A549 (cell line): ENCODE measurements around the gene ENO4. TPM values are rescaled to one million over a fixed set of nuclear protein-coding genes. Genes with fewer than 3 reads are reported as not detected.

Source experiments
- ATAC-seq, 2 experiments: fragments of 200-7000 bp in 1 of 2; fragments of >200 bp in 1 of 2; cut with Nextera tagmentation in 1 of 2; cut with Tn5 transposase in 1 of 2; 3 replicates each; pipeline versions ENCODE4 v1.8.0 to v1.9.1; 2018 to 2020; ENCODE audit warnings: mild to moderate bottlenecking in 1 of 2, moderate library complexity in 1 of 2
- CTCF ChIA-PET: fragments of 300-600 bp; sonication (Branson Sonifier 250); formaldehyde crosslinking; extraction: SDS; loops from one replicate; lab custom pipeline; 2021; ENCODE audit warnings: antibody characterized with exemption, inconsistent platforms; lab: Yijun Ruan, JAX
- POLR2A ChIA-PET: fragments of 350-600 bp; formaldehyde crosslinking; extraction: SDS; loops from one replicate; lab custom pipeline; 2021; ENCODE audit warnings: antibody characterized with exemption, inconsistent platforms; lab: Yijun Ruan, JAX
- DNase-seq, 2 experiments: peaks; one replicate each; pipeline versions ENCODE4 v3.0.0 to v3.0.0-alpha.2; 2011 to 2016; ENCODE audit warnings: low read depth in 1 of 2, low spot score in 1 of 2
- FAIRE-seq: peaks from 2 replicates; lab custom pipeline; 2011; peaks lifted over from hg19 to GRCh38; lab: Jason Lieb, UNC
- H3K27ac ChIP-seq, 2 experiments: fragments of >200 bp; sonication (Bioruptor Twin); formaldehyde crosslinking; 3 replicates each; pipeline ENCODE4 v1.5.1; 2016 to 2017
- H3K4me1 ChIP-seq: fragments of >200 bp; sonication (Bioruptor Twin); formaldehyde crosslinking; 3 replicates; pipeline ENCODE4 v1.6.1; 2016
- H3K4me2 ChIP-seq: fragments of >200 bp; sonication (Bioruptor Twin); formaldehyde crosslinking; 3 replicates; pipeline ENCODE4 v1.6.1; 2016
- H3K4me3 ChIP-seq: fragments of >200 bp; sonication (Bioruptor Twin); formaldehyde crosslinking; 3 replicates; pipeline ENCODE4 v1.5.1; 2016
- H3K9me3 ChIP-seq: fragments of >200 bp; sonication (Bioruptor Twin); formaldehyde crosslinking; 3 replicates; pipeline ENCODE4 v1.6.1; 2016
- ATOH8 ChIP-seq: fragments of 250-450 bp; sonication (Bioruptor Pico); IDR thresholded peaks from 2 replicates; pipeline ENCODE4 v1.5.0; 2020; ENCODE audit warnings: low read depth, mild to moderate bottlenecking, moderate library complexity
- BCL3 ChIP-seq: fragments of >200 bp; sonication (Bioruptor Twin); formaldehyde crosslinking; IDR thresholded peaks from 3 replicates; pipeline ENCODE4 v1.6.1; 2016
- CBX2 ChIP-seq: fragments of 200-600 bp; sonication (generic); IDR thresholded peaks from 2 replicates; pipeline ENCODE4 v1.6.1; 2016; ENCODE audit warnings: low read depth, mild to moderate bottlenecking, borderline replicate concordance
- CEBPB ChIP-seq, 2 experiments: fragments of >200 bp in 1 of 2; sonication (Bioruptor Twin) in 1 of 2; formaldehyde crosslinking in 1 of 2; IDR thresholded peaks; 2 replicates each; pipeline ENCODE4 v1.6.1; 2012 to 2016
- CHD2 ChIP-seq: fragments of 150-350 bp; IDR thresholded peaks from 2 replicates; pipeline ENCODE4 v1.6.1; 2014; ENCODE audit warnings: low read length; ENCODE audit not compliant: partially characterized antibody
- CHD4 ChIP-seq: fragments of 200-600 bp; sonication (generic); IDR thresholded peaks from 2 replicates; pipeline ENCODE4 v1.6.1; 2016; ENCODE audit warnings: antibody characterized with exemption, mild to moderate bottlenecking, borderline replicate concordance
- E2F6 ChIP-seq: IDR thresholded peaks from 2 replicates; pipeline ENCODE4 v1.6.1; 2012; ENCODE audit warnings: low read depth, borderline replicate concordance
- ELK1 ChIP-seq: fragments of 150-350 bp; IDR thresholded peaks from 2 replicates; pipeline ENCODE4 v1.6.1; 2014; ENCODE audit warnings: low read depth, mild to moderate bottlenecking, low read length
- EP300 ChIP-seq, 2 experiments: fragments of >200 bp; sonication (Bioruptor Twin); formaldehyde crosslinking; IDR thresholded peaks; 2 replicates in 1 of 2; 3 replicates in 1 of 2; pipeline ENCODE4 v1.6.1; 2016 to 2017
- FOSB ChIP-seq: fragments of 250-450 bp; sonication (Bioruptor Pico); IDR thresholded peaks from 2 replicates; pipeline ENCODE4 v1.5.0; 2020; ENCODE audit warnings: mild to moderate bottlenecking, moderate library complexity
- FOSL2 ChIP-seq, 2 experiments: fragments of 450-650 bp in 1 of 2; fragments of >200 bp in 1 of 2; sonication (Bioruptor Twin) in 1 of 2; formaldehyde crosslinking; IDR thresholded peaks; 2 replicates each; pipeline versions ENCODE4 v1.5.0 to v1.6.1; 2016 to 2020; ENCODE audit warnings: mild to moderate bottlenecking in 1 of 2, moderate library complexity in 1 of 2
- FOXS1 ChIP-seq: fragments of 250-450 bp; sonication (Bioruptor Pico); IDR thresholded peaks from 2 replicates; pipeline ENCODE4 v1.5.0; 2020; ENCODE audit warnings: mild to moderate bottlenecking, moderate library complexity
- HEYL ChIP-seq: fragments of 250-450 bp; sonication (Bioruptor Pico); IDR thresholded peaks from 2 replicates; pipeline ENCODE4 v1.8.0; 2021; ENCODE audit warnings: mild to moderate bottlenecking, moderate library complexity
- JUN ChIP-seq, 2 experiments: fragments of >200 bp; sonication (Bioruptor Twin); formaldehyde crosslinking; IDR thresholded peaks; 2 replicates in 1 of 2; 3 replicates in 1 of 2; pipeline ENCODE4 v1.6.1; 2016 to 2017
- MAZ ChIP-seq: fragments of 150-350 bp; IDR thresholded peaks from 2 replicates; pipeline ENCODE4 v1.6.1; 2014; ENCODE audit warnings: antibody characterized with exemption, low read depth, low read length, borderline replicate concordance
- MYC ChIP-seq: IDR thresholded peaks from 2 replicates; pipeline ENCODE4 v1.6.1; 2012; ENCODE audit warnings: mild to moderate bottlenecking, inconsistent platforms, low read length, improper control_type of control experiment, borderline replicate concordance
- NFE2L2 ChIP-seq: fragments of 150-350 bp; conservative IDR thresholded peaks from 2 replicates; pipeline ENCODE4 v1.6.1; 2014; ENCODE audit warnings: low read length
- NPAS2 ChIP-seq: fragments of 250-450 bp; sonication (Bioruptor Pico); IDR thresholded peaks from 2 replicates; pipeline ENCODE4 v1.8.0; 2022; ENCODE audit warnings: mild to moderate bottlenecking, moderate library complexity, borderline replicate concordance
- NR3C1 ChIP-seq: fragments of >200 bp; sonication (Bioruptor Twin); formaldehyde crosslinking; IDR thresholded peaks from 3 replicates; pipeline ENCODE4 v1.6.1; 2017
- PHF8 ChIP-seq: fragments of 200-600 bp; sonication (generic); IDR thresholded peaks from 2 replicates; pipeline ENCODE4 v1.6.1; 2016; ENCODE audit warnings: low read depth, mild to moderate bottlenecking, antibody characterized with exemption, moderate library complexity, borderline replicate concordance
- POLR2A ChIP-seq: IDR thresholded peaks from 2 replicates; pipeline ENCODE4 v1.6.1; 2012; ENCODE audit warnings: mild to moderate bottlenecking, low read length
- RCOR1 ChIP-seq: fragments of 150-350 bp; IDR thresholded peaks from 2 replicates; pipeline ENCODE4 v1.6.1; 2014; ENCODE audit warnings: antibody characterized with exemption, low read length, low read depth
- SMC3 ChIP-seq: fragments of >200 bp; sonication (Bioruptor Twin); formaldehyde crosslinking; IDR thresholded peaks from 3 replicates; pipeline ENCODE4 v1.6.1; 2018; ENCODE audit warnings: inconsistent platforms
- TP53 ChIP-seq: fragments of 250-450 bp; sonication (Bioruptor Pico); IDR thresholded peaks from 2 replicates; pipeline ENCODE4 v1.5.0; 2021; ENCODE audit warnings: mild to moderate bottlenecking, moderate library complexity
- ZC3H11A ChIP-seq: fragments of 450-650 bp; IDR thresholded peaks from 2 replicates; pipeline ENCODE4 v1.6.1; 2014; ENCODE audit warnings: antibody characterized with exemption, mild to moderate bottlenecking
- ZFP36 ChIP-seq: fragments of 450-650 bp; IDR thresholded peaks from 2 replicates; pipeline ENCODE4 v1.6.1; 2014; ENCODE audit warnings: borderline replicate concordance; ENCODE audit not compliant: partially characterized antibody
- ZSCAN20 ChIP-seq: fragments of 250-450 bp; sonication (Bioruptor Pico); IDR thresholded peaks from 2 replicates; pipeline ENCODE4 v1.8.0; 2022; ENCODE audit warnings: mild to moderate bottlenecking, moderate library complexity
- WGBS: methylation state at CpG from one replicate; pipeline ENCODE4 v1.1.6; 2017; ENCODE audit errors: missing lambda C conversion rate; 5-methylcytosine and 5-hydroxymethylcytosine counted together
- polyA plus RNA-seq, 4 experiments: library from polyadenylated mRNA; depleted of rRNA in 3 of 4; stranded (reverse); fragments of >200 nt; fragmentation: RNase III in 1 of 4; extraction: RNeasy Plus Mini Kit Qiagen cat#74134 plus additional on column Dnase treatment in 1 of 4; gene quantifications; 2 replicates in 3 of 4; 3 replicates in 1 of 4; pipeline ENCODE4 v1.2.3, GENCODE V29; 2011 to 2017

ENO4 gene
- polyA plus RNA-seq, 2 of the 4 experiments (the other 2 are of a cell fraction) = 0.39 to 0.47 TPM

- TF ChIP-seq CBX2 (no peak), FOSL2 (IDR thresholded peaks at IDR 0.05) (no peak), FOSL2 (CRISPR knock-in tag; IDR thresholded peaks at IDR 0.05) (no peak), CHD4 (no peak), CEBPB (IDR thresholded peaks at IDR 0.05) (no peak), ELK1 (no peak), HEYL (CRISPR knock-in tag) (no peak), EP300 (IDR thresholded peaks at IDR 0.05) (no peak), FOSB (no peak), RCOR1 (no peak), POLR2A (no peak), E2F6 (no peak), ATOH8 (CRISPR knock-in tag) (no peak), JUN (IDR thresholded peaks at IDR 0.05) (no peak), MYC (no peak), NPAS2 (CRISPR knock-in tag) (no peak)
- Histone ChIP-seq H3K4me2 (no peak overlapping the region), H3K4me3 (no peak overlapping the region), H3K9me3 (no peaks in the 10 kb centered on the region), H3K27ac (no peak overlapping the region), H3K4me1 (no peaks in the 10 kb centered on the region)
- ATAC-seq (no peak), FAIRE-seq (no peak), DNase-seq (no peak)
- 86% methylated on average over 3 of the region's 3 CpGs for WGBS
- POLR2A ChIA-PET = no interaction called here
- CTCF ChIA-PET = interaction anchor here (0.5 to 1.7 kb wide), 3 partner anchors 62 to 1470 kb away, joined by 3 read pairs; partner anchors contain the start of gene ENO4
Observed at GRCh38 chr10:116910910-116911309, 61.6 kb downstream of the ENO4 start.

GRCh38 chr10:116912162-116912561 lies 62.9 kb downstream of the ENO4 start:
- POLR2A ChIA-PET = no interaction called here
- no peak for TF ChIP-seq TP53 (CRISPR knock-in tag)
- no peak for TF ChIP-seq ZSCAN20 (CRISPR knock-in tag)
- no peak for TF ChIP-seq CHD4
- TF ChIP-seq CBX2 = no peak
- TF ChIP-seq CHD2 = no peak
- no peak for TF ChIP-seq ZFP36
- TF ChIP-seq FOXS1 = no peak
- TF ChIP-seq MAZ = no peak
- TF ChIP-seq PHF8 = no peak
- no peak for TF ChIP-seq ZC3H11A
- no peak for TF ChIP-seq BCL3
- TF ChIP-seq MYC = no peak
- TF ChIP-seq ELK1 = no peak
- no peak for TF ChIP-seq NR3C1
- no peak for TF ChIP-seq ATOH8 (CRISPR knock-in tag)
- TF ChIP-seq SMC3 = no peak
- no peak for TF ChIP-seq NFE2L2
- FAIRE-seq = no peak

More at GRCh38 chr10:116912162-116912561, 62.9 kb downstream of the ENO4 start:
- 77% methylated on average over 1 of the region's 1 CpG for WGBS
- Histone ChIP-seq H3K4me2 (no peak overlapping the region), H3K27ac (no peak overlapping the region), H3K9me3 (no peaks in the 10 kb centered on the region), H3K4me3 (no peak overlapping the region), H3K4me1 (no peaks in the 10 kb centered on the region)
- DNase-seq = no peak
- CTCF ChIA-PET = interaction anchor here (1.2 kb wide), 1 partner anchor 115 kb away, joined by 4 read pairs; no protein-coding TSS in a partner anchor
- no peak for ATAC-seq
